Inflammatory macrophage (primary cell): Measurements from ENCODE around the gene KRTAP15-1.
A peak's percentile ranks its signal among the peaks of the same experiment; 100 is the strongest.

ENCODE experiments used
- DNase-seq, 2 donors: peaks; one replicate each; pipeline ENCODE4 v3.0.0-alpha.2; 2020 to 2022
- total RNA-seq, 18 experiments: gene quantifications; one replicate each; lab custom pipeline; 2026; ENCODE audit warnings: mixed read lengths in 6 of 18, inconsistent platforms in 2 of 18; lab: John Stamatoyannopoulos, UW

The KRTAP15-1 gene
- 0 to 0.03 (median 0) reads per million in 18 experiments for total RNA-seq

- no peak for DNase-seq
These were observed at the start of gene KRTAP15-1 for GRCh38 chr21:30439975-30440374. Gene KRTAP15-1, plus strand, starts transcription at chr21:30440275. Its CDS starts 53 bp downstream, at chr21:30440328.

DNA sequence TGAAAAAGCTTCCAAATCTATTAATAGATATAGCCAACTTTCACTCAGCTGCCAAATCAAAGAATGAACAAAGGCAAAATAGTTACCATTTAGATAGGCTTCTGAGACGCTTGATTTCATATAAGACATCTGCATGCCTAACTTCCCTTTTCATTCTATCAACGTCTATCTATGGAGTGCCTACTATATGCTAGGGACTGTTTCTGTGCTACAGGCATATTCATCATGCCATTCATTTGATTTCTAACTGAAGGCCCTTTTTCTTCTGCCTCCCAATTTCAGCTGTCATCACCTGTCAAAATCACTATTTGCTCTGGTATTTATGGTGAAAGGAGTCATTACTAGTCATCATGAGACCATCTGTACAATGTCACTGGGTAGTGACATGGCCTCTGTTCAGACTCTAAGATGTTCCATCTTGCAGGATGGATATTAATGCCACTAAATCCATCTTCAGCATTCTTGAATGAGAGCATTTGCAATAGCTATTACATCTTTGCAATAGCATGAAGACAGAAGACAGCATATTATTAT, 48.5 kb upstream of the KRTAP15-1 start:
- DNase-seq: no peak

DNA sequence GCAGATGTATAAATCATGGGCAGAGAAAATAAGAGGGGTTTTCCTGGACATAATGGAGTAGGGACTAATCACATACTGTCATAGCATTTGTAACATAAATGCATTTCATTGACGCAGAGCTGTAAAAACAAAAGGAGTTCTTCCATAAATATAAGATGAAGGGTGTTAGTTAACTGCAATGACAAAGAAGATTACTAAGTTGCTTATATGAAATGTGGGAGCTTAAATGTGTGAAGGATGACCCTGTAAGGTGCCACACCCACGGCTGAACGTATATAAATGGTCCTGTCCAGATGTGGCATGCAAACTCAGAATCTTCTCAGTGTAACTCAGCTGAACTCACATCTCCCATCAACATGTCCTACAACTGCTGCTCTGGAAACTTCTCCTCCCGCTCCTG, 44.3 kb upstream of the KRTAP15-1 start, which contains the start of gene KRTAP13-1:
Gene KRTAP13-1 (plus strand): TSS at position 301 of the 400 bp plus-strand sequence. CDS start 56 bp downstream, at position 357.
- DNase-seq: no peak

DNA sequence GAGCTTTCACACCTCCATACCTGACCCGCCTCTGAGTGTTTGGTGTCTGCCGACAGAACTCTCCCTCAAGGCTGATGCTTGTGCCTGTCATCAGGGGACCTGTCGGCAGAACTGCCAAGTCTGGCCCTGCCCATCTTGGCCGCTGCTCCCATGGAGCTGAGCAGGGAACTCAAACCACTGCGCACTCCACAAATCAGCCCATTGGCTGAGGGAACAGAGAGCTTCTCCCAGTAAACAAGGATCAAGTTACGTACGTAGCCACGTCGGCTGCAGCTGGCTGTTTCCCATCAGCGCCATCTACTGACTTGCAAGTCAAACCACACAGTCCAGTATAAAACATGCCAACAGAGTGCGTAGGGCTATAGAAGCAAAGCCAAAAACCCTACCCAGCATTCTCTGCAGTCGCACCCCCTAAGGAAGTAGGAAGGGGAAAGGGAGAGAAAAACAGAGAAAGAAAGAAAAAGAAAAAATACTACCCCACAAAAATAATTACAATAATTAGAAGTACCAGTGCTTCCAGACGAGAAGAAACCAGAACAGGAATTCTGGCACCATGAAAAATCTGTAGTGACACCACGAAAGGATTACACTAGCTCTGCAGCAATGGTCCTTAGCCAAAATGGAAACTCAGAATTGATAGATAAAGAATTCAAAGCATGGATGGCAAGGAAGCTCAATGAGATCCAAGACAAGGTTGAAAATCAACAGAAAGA, 31.1 kb upstream of the KRTAP15-1 start:
- peak in 1 of 2 donors; percentile 32 for DNase-seq

DNA sequence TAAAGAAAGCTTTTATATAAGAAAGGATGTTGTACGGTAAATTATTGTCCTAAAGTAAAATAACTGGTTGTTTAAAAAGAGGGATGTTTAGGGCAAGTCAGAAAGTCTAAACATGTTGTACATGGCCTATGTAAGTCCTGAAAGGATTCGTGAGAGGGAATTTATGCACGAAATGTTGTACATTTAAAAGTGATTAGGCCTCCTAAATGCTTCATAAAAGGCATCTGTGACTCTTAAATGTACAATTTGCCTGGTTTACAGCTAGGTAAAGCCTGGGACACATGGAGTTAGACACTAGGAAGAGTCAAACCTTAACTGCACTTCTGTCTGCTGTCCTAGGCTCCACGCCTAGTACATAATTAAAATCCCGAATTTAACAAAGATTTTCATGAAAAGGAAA, 24.1 kb upstream of the KRTAP15-1 start:
- no peak for DNase-seq

GRCh38 chr21:30425826-30426225, 14.2 kb upstream of the KRTAP15-1 start, which contains the start of gene KRTAP13-3:
Gene KRTAP13-3, minus strand, starts transcription at chr21:30425926. Its CDS starts 14 bp downstream, at chr21:30425912.
- no peak for DNase-seq

DNA sequence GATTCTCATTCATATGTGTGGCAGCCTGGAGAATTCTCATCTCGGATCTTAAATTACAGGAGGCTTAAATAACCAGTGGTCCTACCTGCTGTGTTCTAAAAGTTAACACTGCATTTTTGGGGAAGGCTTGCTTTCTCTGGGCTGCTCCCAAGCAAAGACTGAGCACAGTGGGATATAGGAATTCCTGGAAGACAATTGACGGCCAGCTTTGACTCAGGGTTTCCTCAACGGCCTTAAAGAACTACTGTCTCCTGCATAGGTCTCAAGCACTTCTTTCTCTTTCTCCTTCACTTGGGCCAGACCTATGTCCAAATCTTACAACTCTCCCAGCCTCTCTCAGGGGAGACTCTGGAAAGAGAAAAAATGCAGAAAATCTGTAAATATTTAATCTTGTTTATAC, 13.3 kb upstream of the KRTAP15-1 start:
- DNase-seq: no peak

- no peak for DNase-seq
These were observed 9.9 kb upstream of the KRTAP15-1 start, which contains the start of gene KRTAP13-4 for GRCh38 chr21:30430170-30430655. Gene KRTAP13-4, plus strand, starts transcription at chr21:30430220. Its CDS starts 56 bp downstream, at chr21:30430276.

- DNase-seq: peak; percentile 15 to 23
These were observed 5.9 kb upstream of the KRTAP15-1 start for GRCh38 chr21:30434033-30434631.

DNA sequence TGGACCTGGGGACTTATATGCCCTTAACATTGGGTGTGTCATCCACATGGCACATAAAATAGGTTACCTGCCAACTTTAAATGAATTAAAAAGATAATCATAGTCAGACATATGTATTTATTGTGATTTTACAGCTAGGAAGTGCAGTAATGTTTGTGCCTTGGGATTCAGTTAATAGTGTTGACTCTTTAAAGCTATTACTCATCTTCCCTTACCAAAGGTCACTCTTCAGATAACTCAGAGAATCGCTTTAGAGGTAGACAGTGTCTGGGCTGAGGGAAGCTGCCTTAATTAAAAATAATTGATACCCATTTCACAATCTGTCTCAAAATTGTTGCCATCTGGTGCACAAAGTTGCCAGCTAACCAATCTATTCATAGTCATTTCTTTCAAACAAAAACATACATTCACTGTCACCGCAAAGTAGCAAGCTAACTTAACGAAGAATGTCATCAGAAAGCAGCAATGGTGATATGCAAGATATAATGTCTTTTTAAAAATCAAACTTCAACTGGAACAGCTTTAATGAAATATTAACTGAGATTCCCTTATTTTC, 3.0 kb upstream of the KRTAP15-1 start:
- DNase-seq: no peak

DNA sequence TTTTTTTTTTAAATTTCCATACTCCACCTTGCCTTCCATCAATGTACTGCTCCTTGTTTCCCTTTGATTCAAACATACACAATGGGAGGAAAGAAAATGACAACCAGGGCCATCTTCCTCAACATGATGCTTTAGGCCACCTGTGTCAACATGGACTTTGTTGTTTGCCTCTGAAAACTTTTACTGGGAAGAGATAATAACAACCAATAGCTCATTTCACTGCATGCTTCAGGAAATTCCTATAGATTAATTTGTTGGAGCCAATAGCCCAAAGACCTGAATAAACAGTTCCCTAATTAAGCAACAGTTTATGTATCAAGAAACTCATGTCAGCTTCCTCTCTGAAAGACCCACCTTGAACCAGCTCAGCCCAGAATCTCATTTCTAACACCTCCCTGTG, 3.2 kb downstream of the KRTAP15-1 start:
- no peak for DNase-seq

DNA sequence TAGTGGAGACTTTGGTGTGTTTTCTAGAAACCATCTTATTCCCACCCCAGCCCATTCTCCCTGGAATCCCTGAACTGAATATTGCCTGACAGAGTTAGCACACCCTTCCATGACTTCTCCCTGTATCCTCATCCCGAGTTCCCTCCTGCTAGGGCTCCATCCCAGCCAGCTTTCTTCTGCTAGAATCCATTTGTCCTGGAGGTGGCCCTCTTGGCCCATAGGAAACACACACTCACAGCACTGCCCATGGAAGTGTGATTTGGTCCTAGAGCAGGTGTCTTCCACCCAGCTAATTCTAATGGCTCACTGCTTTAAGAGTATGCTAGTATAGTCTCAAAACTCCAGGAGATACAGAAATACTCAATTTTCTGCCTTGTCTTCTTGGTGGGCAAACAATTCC, 4.1 kb downstream of the KRTAP15-1 start:
- DNase-seq: no peak

DNA sequence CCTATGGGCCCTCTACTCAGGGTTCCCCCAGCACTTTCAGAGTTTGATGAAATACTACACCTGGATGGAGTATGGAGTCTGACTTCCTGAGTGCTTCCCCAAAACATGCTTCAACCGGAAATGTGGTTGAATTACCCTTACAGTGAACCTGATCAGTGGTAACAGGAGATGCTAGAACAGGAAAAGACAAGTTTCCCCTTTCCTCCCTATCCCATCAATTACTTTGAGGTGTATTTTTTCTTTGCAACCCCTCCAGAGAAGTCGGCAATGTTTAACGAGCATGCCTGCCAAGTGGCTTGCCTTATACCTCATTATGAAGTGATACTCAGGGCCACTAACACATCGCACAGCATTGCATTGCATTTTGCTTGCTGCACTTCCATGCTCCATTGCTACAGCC, 7.0 kb downstream of the KRTAP15-1 start:
- DNase-seq: no peak

GRCh38 chr21:30448514-30448913, 8.4 kb downstream of the KRTAP15-1 start:
- DNase-seq: no peak

- peak in 1 of 2 donors; percentile 2 for DNase-seq
These were observed 23.6 kb downstream of the KRTAP15-1 start for GRCh38 chr21:30463713-30464112.

DNA sequence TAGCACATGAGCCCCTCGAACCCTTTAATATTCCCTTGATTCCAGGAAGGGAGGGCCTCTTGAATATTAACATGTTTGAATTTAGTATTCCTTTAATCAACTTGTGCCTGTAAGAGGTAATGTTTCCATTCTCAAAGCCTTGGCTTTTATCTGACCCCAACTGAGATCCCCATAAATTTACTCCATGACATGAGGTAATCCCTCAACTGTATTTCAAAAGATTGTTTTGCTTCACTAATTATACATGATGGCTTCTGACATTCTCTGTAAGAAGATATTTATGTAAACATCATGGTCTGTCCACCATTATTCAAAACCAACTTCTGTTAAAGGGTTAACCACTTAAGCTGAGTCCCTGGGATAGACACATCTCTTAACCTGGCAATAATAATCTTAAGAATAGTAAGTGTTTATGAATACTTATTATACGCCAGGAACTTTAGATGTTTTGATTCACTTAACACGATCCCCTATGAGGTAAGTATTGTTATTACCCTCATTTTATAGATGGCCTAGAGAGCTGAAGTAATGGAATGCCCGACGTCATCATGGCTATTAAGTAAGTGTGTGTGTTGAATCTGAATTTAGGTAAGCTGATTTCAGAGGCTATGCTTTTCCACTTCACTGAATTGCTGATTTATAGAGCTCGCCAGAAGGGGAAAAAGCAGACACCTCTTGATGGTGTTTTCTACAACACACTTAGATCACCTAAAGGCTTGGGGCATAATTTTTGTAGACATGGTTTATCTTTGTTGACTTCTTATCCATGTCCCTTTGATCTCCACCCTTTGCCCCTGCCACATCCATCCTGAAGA, 29.0 kb downstream of the KRTAP15-1 start:
- no peak for DNase-seq

- no peak for DNase-seq
These were observed 37.9 kb downstream of the KRTAP15-1 start for GRCh38 chr21:30478004-30478403.

DNA sequence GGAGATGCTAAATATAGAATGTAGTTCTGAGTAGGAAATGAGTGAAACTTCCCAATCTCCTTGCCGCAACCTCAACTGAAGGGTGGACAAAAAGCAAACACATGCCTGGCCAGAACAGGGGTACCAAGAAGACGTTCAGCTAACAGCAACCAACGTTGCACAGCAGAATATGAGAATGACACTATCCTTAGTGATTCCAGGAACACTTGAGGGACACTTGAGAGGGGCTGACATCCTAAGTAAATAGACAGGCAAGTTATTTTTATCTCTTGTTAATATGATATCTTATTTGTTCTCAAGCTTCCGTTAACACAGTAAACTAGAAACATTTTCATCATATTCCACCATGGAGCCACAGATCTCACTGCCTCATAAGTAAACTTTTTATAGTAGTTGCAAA, 39.2 kb downstream of the KRTAP15-1 start:
- DNase-seq: no peak

DNA sequence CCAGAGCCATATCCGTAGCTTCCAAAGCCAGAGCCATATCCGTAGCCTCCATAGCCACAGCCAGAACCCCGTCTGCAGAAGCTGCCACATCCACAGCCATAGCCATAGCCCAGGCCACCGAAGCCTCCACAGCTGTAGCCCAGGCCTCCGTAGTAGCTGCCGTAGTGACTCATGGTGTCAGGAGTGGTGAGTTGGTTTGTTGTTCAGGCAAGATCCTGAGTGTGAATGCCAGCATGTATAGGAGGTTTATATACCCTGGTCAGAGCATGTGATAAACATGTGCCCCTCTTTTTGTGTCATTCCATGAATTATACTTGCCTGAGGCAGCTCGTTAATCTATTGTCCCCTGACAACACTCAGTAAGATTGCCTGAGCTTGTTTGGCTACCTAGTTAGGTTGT, 40.1 kb downstream of the KRTAP15-1 start, which contains the start of gene KRTAP19-1:
Gene KRTAP19-1 (minus strand): TSS at position 223 of the 400 bp plus-strand sequence. CDS start 50 bp downstream, at position 173.
- DNase-seq: no peak

DNA sequence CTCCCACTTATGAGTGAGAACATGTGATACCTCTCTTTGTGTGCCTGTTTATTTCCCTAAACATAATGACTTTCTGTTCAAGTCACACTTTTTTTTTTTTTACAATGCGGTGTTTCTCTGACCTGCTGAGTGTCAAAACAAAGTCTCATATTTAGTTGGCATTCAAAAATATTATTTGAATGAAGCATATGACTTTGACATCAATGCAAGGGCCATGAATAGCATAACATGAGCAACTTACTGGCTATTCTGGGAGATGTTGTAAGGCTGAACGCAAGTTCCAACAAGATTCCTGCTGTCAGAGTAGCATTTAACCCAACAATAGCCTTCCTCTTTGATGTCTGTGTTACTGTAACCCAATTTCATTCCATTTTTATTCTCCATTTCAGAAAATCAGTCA, 42.1 kb downstream of the KRTAP15-1 start:
- no peak for DNase-seq

GRCh38 chr21:30486180-30486579, 46.1 kb downstream of the KRTAP15-1 start:
- DNase-seq: no peak

DNA sequence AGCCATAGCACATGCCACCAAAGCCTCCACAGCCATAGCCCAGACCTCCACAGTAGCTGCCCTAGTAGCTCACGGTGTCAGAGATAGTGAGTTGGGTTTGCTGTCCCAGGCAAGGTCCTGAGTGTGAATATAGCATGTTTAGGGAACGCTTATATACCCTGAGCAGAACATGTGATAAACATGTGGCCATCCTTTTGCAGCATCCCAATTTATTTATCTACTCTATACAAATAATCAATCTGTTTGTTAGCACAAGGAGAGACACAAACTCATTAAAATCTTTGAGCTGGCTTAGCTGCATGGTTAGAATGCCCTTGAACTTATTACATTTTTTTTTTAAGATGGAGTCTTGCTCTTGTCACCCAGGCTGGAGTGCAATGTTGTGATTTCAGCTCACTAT, 47.3 kb downstream of the KRTAP15-1 start, which contains the start of gene KRTAP19-2:
Gene KRTAP19-2 (minus strand): TSS at position 101 of the 400 bp plus-strand sequence. CDS start 88 bp downstream, at position 13.
- DNase-seq: no peak
